HL-60 (cell line): ENCODE measurements around the gene PGBD5.

Experiments
- POLR2AphosphoS5 ChIP-seq: IDR thresholded peaks from 2 replicates; pipeline ENCODE4 v1.6.1; 2012; ENCODE audit warnings: low read depth
- TF ChIP-seq, protein P1 (sequence below): IDR thresholded peaks from one replicate; pipeline ENCODE4 v1.5.1; 2011; ENCODE audit warnings: low read length, control low read depth, inconsistent platforms; ENCODE audit not compliant: insufficient read depth

- TF ChIP-seq, protein P1, sequence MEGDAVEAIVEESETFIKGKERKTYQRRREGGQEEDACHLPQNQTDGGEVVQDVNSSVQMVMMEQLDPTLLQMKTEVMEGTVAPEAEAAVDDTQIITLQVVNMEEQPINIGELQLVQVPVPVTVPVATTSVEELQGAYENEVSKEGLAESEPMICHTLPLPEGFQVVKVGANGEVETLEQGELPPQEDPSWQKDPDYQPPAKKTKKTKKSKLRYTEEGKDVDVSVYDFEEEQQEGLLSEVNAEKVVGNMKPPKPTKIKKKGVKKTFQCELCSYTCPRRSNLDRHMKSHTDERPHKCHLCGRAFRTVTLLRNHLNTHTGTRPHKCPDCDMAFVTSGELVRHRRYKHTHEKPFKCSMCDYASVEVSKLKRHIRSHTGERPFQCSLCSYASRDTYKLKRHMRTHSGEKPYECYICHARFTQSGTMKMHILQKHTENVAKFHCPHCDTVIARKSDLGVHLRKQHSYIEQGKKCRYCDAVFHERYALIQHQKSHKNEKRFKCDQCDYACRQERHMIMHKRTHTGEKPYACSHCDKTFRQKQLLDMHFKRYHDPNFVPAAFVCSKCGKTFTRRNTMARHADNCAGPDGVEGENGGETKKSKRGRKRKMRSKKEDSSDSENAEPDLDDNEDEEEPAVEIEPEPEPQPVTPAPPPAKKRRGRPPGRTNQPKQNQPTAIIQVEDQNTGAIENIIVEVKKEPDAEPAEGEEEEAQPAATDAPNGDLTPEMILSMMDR, result no peak
- TF ChIP-seq POLR2AphosphoS5, result no peak
Measured at GRCh38 chr1:230394134-230394533, 32.0 kb downstream of the PGBD5 start.
